Inflammatory macrophage treated with lipopolysaccharide for 4 hours (primary cell): ENCODE data around the gene TMA7B.
"Not testable (repeated sequence)": the region's sequence is repeated elsewhere in the genome, so short reads cannot be mapped to it uniquely, and the experiment has no call there.

ENCODE experiments used
- DNase-seq: peaks from one replicate; pipeline ENCODE4 v3.0.0-alpha.2; 2020

Gene TMA7B

DNA sequence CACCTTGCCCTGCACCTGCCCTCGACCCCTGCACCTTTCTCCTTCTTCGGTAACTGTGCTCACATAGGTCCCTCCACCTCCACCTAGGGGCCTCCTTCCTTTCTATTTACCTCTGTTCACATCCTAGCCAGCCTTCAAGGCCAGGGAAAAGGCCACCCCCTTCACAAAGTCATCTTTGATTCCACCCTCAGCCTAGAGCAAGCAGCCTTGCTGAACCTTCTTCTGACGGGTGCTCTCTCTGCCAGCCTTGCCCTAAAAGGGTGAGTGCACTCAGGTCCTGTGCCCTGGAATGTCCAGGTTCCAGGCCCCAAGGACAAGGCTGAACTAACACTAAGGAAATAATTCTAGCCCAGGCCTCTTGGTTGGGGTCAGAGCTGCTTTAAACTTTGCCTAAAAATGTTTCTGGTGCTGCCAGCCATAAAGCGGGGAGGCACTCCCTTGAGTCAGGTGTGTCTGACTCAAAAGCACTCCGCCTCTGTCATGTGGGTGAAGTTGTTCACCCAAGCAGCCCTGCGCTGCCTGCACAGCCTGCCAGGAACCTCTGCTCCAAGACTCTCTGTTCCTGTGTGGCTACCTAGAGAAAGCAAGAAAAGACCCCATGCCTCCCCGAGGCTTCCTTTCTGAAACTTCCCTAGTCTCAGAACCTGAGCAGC lies 25.3 kb downstream of the TMA7B start:
- no peak for DNase-seq

DNA sequence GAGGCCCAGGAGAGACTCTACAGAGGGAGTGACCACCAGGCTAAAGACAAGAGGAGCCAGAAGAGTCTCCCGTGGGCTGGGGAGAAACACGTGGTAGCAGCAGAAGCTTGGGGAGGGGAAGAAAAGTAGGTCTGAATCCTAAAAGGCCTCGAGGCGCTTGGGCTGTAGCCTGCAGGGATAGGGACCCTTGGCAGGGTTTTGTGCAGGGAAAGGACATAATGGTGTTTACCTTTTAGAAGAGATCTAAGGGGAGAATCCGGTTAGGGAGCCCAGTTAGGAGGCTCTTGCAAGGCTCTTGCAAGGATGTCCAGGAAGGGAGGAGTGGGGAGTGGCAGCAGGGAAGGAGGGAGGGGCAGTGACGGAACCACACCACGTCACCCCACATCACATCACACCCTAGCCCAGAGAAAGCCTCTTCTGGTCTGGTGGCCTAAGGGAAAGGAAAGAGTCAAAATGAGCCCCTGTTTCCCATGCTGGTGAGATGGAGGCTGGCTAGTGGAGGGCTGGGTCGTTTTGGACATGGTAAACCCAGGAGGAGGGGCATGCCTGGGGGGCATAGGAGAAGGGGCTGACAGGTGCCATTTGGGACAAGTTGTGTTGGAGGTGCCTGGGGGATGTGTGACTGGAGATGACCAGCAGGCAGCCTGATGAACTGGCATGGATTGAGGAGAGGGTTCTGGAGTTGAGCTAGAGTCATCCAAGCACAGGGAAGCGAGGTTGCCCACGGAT lies 28.4 kb downstream of the TMA7B start:
- DNase-seq, result no peak

DNA sequence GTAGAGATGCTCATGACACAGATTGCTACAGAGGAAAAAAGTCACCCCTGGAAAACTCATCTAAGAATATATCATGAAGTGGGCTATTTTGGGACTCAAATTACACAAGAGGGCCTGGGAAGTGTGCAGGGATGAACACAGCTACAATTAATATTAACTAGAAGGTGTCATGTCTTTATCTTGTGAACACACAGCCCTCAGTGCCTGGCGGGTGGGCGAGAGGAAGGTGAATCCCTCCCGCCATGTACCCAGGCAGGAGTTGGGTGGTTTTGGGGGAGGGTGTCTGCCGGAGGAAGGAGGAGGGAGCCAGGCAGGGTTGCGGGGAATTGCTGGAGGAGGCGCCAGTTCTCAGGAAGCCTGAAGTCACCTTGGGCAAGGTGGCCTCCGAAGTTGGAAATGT lies 29.4 kb downstream of the TMA7B start:
- DNase-seq, result no peak

DNA sequence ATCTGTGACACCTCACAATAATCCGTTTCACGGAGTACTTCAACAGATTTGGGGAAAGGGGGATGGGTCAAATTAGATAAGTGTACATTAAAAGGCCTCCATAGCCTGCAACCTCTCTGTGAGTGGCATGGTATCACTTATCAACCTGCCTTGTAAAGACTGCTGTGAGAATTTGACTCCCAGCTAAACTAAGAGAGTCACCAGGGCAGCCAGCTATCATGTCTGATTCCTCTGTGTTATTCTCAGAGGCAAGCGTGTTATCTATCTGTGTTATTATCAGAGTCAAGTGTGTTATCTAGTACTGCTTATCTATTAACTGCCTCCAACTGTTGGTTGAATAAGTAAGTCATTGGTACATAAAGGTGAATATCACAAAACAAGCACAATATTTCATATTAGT lies 30.5 kb downstream of the TMA7B start:
- no peak for DNase-seq

DNA sequence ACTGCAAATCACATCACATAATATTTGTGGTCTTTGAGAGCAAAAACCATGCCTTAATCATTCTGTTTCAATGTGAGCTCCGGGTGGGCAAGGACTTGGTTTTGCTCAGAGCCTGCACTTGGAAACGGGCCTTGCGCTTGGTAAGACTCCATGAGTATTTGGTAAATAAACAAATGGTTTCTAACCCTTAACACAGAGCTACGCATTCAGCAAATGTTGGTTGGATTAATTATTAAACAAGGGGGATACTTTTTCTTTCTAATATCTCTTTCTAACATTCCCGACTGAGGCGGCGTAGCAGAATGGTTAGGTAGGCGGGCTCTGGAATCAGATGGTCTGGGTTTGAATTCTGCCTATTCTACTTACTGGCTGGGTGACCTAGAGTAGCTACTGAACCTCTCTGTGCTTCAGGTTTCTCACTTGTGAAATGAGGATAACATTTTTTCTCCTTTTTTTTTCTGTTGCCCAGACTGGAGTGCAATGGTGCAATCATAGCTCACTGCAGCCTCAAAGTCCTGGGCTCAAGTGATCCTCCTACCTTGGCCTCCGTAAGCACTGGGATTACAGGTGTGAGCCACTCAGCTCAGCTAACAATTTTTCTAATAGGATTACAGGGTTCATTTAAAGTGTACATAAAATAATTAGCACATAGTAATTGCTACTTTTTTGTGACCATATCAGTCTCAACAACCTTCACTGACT lies 31.1 kb downstream of the TMA7B start:
- no peak for DNase-seq

DNA sequence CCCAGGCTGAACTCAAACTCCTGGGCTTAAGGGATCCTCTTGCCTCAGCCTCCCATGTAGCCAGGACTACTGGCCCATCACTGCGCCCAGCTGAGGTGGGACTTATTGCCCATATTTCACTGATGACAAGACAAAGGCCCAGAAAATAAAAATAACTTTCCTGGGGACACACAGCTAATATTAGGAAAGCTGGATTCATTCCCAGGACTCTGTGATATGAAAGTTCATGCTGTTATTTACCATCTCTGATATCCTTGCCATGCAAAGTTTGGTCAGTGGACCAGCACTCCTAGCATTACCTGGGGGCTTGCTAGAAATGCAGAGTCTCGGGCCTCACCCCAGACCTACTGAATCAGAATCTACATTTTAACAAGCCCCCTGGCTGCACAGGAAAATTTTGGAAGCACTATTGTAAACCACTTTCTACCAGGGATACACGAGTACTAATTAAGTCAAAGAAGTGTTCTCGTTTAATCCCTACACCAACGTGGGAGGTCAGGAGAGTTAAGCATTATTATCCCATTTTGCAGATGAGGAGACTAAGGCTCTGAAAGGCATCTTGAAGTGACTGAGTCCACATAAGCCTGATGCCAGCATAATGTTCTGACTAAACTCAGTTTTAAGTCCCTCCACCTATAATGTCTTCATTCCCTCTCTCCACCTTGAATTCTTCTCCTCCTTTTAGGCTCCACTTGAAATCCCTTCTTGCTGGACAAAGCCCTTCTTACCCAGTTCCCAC lies 32.1 kb downstream of the TMA7B start:
- no peak for DNase-seq

DNA sequence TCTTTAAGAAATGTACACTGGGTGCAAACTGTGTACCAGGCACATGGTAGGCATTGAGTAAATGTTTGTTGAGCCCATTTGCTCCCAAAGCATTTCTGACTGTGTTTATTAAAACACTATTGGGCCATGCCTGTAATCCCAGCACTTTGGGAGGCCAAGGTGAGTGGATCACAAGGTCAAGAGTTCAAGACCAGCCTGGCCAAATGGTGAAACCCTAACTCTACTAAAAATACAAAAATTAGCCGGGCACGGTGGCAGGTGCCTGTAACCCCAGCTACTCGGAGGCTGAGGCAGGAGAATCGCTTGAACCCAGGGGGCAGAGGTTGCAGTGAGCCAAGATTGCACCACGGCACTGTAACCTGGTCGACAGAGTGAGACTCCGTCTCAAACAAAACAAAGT lies 32.7 kb downstream of the TMA7B start:
- DNase-seq, result not testable (repeated sequence)

DNA sequence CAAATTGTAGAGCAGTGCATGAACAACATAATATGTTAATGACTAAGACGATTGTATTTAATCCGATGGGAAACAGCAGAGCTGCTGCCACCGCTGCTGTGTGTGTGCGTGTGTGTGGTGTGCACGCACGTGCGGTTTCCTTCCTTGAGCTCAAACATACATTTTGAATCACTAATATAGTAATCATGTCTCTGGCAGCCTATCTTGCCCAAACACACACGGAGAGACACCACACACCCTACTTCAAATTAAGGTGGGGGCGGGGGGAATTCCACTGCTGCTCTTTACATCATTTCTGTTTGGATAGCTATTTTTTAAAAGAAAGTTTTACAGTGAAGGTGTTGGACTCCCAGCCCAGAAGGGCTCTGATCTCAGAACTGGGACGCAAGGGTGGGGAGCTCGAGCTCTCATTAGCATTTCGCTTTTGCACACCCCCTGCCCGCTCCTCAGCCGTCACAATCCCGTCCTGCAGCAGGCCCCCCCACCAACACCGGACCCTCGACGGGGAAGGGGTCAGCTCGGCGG lies 33.9 kb downstream of the TMA7B start:
- no peak for DNase-seq

DNA sequence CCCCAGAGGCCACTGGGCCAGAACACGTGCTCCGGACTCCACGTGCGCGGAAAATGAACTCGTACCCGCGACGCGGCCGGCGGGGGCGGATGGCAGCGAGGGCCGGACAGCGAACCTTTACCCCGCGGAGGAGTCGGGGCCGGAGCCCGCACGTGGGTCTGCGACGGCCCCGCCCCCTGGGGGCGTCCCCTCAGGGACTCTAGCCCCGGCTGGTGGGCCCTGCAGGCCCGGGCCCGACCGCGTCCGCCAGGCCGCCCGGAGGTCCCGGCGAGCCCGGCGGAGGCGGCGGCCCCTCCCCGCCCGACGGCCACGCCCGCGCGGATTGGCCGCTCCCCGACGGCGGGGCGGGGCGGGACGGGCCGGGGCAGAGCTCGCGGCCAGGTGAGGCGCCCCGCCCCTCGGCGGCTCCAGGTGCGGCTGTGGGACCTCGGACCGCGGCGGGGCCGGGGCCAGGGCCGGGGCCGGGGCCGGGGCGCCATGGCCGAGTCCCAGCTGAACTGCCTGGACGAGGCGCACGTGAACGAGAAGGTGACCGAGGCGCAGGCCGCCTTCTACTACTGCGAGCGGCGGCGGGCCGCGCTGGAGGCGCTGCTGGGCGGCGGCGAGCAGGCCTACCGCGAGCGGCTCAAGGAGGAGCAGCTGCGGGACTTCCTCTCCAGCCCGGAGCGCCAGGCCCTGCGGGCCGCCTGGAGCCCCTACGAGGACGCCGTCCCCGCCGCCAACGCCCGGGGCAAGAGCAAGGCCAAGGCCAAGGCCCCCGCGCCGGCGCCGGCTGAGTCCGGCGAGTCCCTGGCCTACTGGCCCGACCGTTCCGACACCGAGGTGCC lies 34.6 kb downstream of the TMA7B start, which contains the start of gene FAM83F:
TSS of gene FAM83F (plus strand) at position 389 of the 827 bp plus-strand sequence. CDS start at position 478, 89 bp downstream.
- DNase-seq, result peak; percentile 15

DNA sequence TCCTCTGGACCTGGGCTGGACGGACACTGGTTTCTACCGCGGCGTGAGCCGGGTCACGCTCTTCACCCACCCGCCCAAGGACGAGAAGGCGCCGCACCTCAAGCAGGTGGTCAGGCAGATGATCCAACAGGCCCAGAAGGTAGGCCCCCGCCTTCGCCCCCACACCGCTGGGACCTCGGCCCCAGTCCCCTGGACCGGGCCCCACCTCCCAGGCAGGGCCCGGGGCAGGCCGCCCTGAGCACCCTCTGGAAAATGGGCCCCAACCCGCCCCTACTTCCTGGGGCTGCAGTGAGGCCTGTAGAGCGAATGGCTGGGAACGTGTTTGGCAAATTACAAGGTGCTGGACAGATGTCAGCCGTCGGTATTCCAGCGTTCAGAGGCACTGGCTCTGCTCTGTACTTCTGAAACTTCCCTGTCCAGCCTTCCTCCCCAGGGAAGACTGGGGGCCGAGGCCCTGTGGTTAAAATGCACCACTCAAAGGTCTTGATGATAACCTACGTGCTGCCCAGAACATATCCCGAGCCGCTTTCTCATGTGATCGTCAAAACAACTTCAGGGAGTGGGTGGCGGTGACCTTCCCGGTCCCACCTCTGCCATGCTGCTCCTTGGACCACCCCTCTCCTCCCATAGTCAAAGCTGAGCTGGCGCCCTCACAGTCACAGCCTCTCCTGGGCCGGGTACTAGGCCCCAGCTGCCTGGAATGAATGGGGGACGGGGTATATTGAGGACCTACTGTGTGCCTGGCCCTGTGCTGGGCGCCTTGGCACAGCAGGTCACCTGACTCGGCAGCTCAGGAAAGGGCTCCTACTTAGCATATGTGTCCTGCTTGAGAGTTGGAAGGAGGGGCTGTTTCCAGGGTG lies 35.4 kb downstream of the TMA7B start:
- no peak for DNase-seq

DNA sequence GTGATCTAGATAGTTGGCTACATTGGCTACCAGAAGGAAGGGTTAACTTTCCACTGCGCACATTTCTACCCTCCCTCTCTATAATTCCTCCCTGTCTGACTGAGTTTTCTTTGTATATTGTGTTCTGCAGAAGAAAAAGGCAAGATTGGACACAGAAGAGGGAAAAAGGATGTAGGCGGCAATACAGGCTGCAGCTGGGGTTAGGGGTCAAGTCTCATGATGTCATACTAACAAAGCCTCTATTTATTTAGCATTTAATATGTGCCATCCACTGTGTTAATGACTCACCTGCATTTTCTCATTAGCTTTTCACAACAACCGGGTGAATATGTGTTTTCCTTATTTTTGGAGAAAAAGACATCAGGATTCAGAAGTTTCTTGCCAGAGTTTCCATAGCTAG lies 36.5 kb downstream of the TMA7B start:
- no peak for DNase-seq

DNA sequence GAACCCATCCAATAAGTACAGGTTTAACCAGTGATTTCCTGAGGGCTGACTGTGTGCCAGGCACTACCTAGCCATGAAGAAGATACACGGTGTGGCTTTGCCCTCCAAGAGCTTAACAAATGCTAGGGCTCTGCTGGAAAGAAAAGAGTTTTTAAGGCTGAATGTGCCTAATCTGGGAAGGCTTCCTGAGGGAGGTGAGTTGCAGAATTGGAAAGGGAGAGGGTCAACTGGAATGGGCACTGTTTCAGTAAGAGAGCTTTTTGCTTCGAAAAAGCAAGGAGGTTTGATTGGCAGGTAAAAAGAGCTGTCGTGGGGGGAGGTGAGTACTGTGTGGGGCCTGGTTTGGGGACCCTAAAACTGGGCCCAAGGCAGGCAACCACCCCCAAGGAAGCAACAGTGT lies 37.2 kb downstream of the TMA7B start:
- DNase-seq, result no peak

DNA sequence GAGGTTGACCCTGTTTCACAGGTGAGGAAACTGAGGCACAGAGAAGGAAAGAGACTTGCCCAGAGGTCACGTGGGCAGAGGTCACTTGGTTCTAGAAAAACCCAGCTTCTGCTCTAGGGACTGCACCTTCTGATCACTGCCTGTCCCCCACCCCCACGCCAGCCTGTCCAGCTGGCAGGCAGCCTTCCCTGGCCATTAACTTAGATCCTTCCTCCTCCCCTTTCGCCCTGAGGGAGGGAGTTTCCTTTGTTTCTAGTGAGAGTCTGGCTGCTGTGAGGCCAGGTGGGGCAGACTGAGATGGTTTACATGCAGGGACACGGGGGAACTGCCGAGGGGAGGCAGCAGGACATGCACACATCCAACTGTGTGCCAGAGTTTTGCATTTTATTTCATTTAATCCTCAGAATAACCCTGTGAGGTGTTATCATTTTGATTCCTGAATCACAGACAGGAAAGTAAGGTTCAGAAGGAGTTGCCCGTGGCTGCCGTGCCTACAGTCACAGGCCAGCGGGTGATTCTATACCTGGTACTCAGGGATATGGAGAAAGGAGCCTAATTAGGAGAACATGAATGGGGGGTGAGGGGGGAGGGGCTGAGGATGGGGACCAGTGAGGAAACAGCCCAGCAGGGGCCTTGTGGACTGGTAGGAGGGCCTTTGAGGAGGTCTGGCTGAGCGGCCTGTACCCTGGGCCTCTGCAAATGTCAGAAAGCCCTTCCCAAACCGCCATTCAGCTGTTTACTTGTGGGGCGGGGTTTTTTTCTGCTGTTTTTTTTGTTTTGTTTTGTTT lies 37.9 kb downstream of the TMA7B start:
- DNase-seq, result no peak

DNA sequence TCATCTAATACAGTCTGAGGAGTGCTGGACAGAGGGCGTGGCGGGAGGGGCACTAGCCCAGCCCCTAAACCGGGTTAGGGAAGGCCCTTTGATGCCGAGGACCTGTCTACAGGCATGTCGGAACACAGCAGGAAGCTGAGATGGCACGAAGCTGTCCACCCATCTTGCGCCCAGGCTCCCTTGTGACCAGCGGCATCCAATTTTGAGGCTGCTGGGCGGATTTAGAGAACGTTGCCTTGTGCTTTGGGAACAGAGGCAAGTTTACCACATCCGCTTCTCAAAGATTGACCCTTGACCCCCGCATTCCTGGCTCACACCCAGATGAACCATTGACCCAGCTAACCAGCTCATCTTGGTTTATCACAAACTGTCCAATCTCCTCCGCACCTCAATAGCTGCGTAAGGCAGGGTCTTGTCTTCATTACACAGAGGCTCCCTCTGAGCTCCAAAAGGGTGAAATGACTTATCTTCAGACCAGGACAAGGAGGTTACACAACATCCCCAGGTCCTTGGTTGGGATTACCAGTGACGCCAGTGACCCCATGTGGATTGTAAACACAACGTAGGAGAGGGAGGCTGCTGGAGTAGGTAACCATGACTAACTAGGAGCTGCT lies 39.1 kb downstream of the TMA7B start:
- no peak for DNase-seq

DNA sequence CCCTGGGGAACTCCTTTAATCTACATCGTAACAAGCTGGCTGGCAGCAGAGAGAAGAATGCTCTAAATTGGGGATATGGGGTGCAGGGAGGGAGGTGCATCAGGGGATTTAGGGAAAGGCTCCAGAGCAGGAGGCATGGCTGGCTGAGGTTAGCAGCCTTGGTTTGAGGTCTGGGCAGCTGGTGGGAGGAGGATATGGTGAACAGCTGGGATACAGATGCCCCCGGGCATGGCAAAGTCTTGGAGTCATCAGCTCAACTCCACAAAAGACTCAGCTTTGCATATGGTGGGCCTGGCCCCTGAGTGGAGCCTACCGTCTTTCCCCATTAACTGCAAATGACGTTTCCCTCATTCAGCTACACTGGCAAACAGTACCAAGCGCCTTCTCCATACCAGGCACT lies 40.0 kb downstream of the TMA7B start:
- no peak for DNase-seq

DNA sequence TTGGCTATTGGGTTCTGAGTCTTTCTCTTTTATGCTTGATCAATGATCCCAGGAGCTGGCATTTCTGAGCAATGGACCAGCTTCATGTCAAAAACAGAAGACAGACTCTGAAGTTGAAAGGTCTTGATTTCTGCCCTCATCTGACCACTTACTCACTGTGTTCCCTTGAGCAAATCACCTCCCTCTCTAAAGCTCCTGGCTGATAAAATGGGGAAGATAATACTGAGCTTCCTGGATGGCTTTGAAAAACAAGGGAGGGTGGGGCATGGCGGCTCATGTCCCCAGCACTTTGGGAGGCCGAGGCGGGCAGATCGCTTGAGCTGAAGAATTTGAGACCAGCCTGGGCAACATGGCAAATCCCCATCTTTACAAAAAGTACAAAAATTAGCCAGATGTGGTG lies 40.9 kb downstream of the TMA7B start:
- no peak for DNase-seq

DNA sequence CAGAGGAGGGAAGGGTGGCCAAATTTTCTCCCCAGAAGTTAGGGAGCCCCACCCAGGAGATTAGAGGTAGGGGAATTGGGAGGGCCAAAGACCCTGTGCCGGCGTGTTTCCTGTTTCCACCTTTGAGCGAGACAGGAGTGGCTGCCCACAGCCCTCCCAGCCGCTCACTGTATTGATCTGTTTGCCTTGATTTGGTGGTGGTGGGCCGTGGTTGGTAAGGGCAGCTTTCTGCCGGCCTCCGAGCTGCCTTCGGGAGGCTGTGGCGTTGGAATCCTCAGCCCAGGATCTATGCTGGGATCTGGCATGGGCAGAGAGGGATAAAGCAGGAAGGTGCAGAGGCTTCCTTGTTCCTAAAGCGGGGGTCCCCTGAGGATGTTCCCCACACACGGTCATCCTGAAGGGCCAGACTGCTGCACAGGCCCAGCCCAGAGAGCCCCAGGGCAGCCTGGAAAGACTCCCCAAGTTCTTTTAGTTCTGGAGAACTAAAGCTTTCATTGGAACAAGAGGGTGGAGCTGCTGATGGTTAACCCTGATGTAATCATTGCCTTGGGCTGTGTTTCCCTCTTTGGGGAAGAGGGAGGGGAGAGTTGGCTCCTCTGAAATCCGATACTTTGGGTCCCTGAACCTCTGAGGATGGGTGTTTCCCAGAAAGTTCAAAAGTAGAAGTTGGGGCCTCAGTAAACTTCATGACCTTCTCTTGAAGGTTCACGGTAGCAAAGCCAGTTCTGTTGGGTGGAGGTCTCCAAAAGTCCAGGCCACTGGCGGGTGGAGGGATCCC lies 41.8 kb downstream of the TMA7B start:
- DNase-seq, result no peak

DNA sequence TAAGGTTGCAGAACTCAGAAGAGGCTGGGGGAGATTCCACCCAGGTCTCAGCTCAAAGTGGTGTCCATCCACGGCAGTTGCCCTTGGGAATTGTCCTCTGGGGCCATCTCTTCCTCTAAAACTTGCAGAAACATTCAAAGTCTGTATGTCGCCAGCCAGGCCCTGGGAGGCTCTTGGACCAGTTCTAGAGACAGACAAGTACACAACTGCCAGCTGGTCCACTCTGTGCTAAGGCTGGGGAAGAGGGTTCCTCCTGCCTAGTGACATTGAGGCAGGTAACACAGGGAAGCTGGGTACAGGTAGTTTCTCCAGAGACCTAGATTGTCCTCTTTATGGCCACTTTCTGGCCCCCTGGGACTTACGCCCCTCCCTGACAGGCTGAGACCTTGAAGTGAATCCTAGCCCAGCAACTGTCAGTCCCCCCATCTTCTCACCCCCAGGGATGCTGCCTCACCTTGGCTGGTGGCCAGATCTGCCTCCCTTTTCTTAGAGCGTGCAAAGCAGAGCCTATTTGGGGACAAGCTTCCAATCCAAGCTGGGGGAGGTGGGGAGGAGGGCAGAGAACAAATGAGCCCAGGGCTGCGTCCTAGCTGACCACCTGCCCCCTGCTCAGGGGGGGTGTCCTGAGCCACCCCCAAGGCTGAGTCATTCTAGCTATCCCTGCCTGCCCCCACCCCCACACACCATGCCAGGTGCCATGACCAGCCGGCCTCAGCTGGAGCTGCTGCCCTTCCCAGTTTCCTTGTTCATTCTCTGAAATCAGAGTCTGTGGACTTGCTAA lies 42.9 kb downstream of the TMA7B start:
- DNase-seq, result no peak
